A549 (cell line): ENCODE measurements around the gene PRRT3. TPM values are rescaled to one million over a fixed set of nuclear protein-coding genes. Genes with fewer than 3 reads are reported as not detected.

ENCODE experiments used
- ATAC-seq, 2 experiments: fragments of 200-7000 bp in 1 of 2; fragments of >200 bp in 1 of 2; cut with Nextera tagmentation in 1 of 2; cut with Tn5 transposase in 1 of 2; 3 replicates each; pipeline versions ENCODE4 v1.8.0 to v1.9.1; 2018 to 2020; ENCODE audit warnings: mild to moderate bottlenecking in 1 of 2, moderate library complexity in 1 of 2
- CTCF ChIA-PET: fragments of 300-600 bp; sonication (Branson Sonifier 250); formaldehyde crosslinking; extraction: SDS; loops from one replicate; lab custom pipeline; 2021; ENCODE audit warnings: antibody characterized with exemption, inconsistent platforms; lab: Yijun Ruan, JAX
- POLR2A ChIA-PET: fragments of 350-600 bp; formaldehyde crosslinking; extraction: SDS; loops from one replicate; lab custom pipeline; 2021; ENCODE audit warnings: antibody characterized with exemption, inconsistent platforms; lab: Yijun Ruan, JAX
- DNase-seq, 2 experiments: peaks; one replicate each; pipeline versions ENCODE4 v3.0.0 to v3.0.0-alpha.2; 2011 to 2016; ENCODE audit warnings: low read depth in 1 of 2, low spot score in 1 of 2
- FAIRE-seq: peaks from 2 replicates; lab custom pipeline; 2011; peaks lifted over from hg19 to GRCh38; lab: Jason Lieb, UNC
- H3K27ac ChIP-seq, 2 experiments: fragments of >200 bp; sonication (Bioruptor Twin); formaldehyde crosslinking; 3 replicates each; pipeline ENCODE4 v1.5.1; 2016 to 2017
- H3K4me1 ChIP-seq: fragments of >200 bp; sonication (Bioruptor Twin); formaldehyde crosslinking; 3 replicates; pipeline ENCODE4 v1.6.1; 2016
- H3K4me2 ChIP-seq: fragments of >200 bp; sonication (Bioruptor Twin); formaldehyde crosslinking; 3 replicates; pipeline ENCODE4 v1.6.1; 2016
- H3K4me3 ChIP-seq: fragments of >200 bp; sonication (Bioruptor Twin); formaldehyde crosslinking; 3 replicates; pipeline ENCODE4 v1.5.1; 2016
- H3K9me3 ChIP-seq: fragments of >200 bp; sonication (Bioruptor Twin); formaldehyde crosslinking; 3 replicates; pipeline ENCODE4 v1.6.1; 2016
- BHLHE40 ChIP-seq: IDR thresholded peaks from 2 replicates; pipeline ENCODE4 v1.6.1; 2012; ENCODE audit warnings: low read depth, low read length, inconsistent platforms
- CEBPB ChIP-seq, 2 experiments: fragments of >200 bp in 1 of 2; sonication (Bioruptor Twin) in 1 of 2; formaldehyde crosslinking in 1 of 2; IDR thresholded peaks; 2 replicates each; pipeline ENCODE4 v1.6.1; 2012 to 2016
- CHD2 ChIP-seq: fragments of 150-350 bp; IDR thresholded peaks from 2 replicates; pipeline ENCODE4 v1.6.1; 2014; ENCODE audit warnings: low read length; ENCODE audit not compliant: partially characterized antibody
- ELK1 ChIP-seq: fragments of 150-350 bp; IDR thresholded peaks from 2 replicates; pipeline ENCODE4 v1.6.1; 2014; ENCODE audit warnings: low read depth, mild to moderate bottlenecking, low read length
- EP300 ChIP-seq, 2 experiments: fragments of >200 bp; sonication (Bioruptor Twin); formaldehyde crosslinking; IDR thresholded peaks; 2 replicates in 1 of 2; 3 replicates in 1 of 2; pipeline ENCODE4 v1.6.1; 2016 to 2017
- FOSL2 ChIP-seq, 2 experiments: fragments of 450-650 bp in 1 of 2; fragments of >200 bp in 1 of 2; sonication (Bioruptor Twin) in 1 of 2; formaldehyde crosslinking; IDR thresholded peaks; 2 replicates each; pipeline versions ENCODE4 v1.5.0 to v1.6.1; 2016 to 2020; ENCODE audit warnings: mild to moderate bottlenecking in 1 of 2, moderate library complexity in 1 of 2
- FOXS1 ChIP-seq: fragments of 250-450 bp; sonication (Bioruptor Pico); IDR thresholded peaks from 2 replicates; pipeline ENCODE4 v1.5.0; 2020; ENCODE audit warnings: mild to moderate bottlenecking, moderate library complexity
- HMGXB4 ChIP-seq: fragments of 250-450 bp; sonication (Bioruptor Pico); IDR thresholded peaks from 2 replicates; pipeline ENCODE4 v1.5.0; 2021; ENCODE audit warnings: mild to moderate bottlenecking, moderate library complexity, borderline replicate concordance
- JUN ChIP-seq, 2 experiments: fragments of >200 bp; sonication (Bioruptor Twin); formaldehyde crosslinking; IDR thresholded peaks; 2 replicates in 1 of 2; 3 replicates in 1 of 2; pipeline ENCODE4 v1.6.1; 2016 to 2017
- KDM1A ChIP-seq: fragments of 200-600 bp; sonication (generic); IDR thresholded peaks from 2 replicates; pipeline ENCODE4 v1.6.1; 2016; ENCODE audit warnings: low read depth, mild to moderate bottlenecking
- NFE2L2 ChIP-seq: fragments of 150-350 bp; conservative IDR thresholded peaks from 2 replicates; pipeline ENCODE4 v1.6.1; 2014; ENCODE audit warnings: low read length
- NPAS2 ChIP-seq: fragments of 250-450 bp; sonication (Bioruptor Pico); IDR thresholded peaks from 2 replicates; pipeline ENCODE4 v1.8.0; 2022; ENCODE audit warnings: mild to moderate bottlenecking, moderate library complexity, borderline replicate concordance
- NR3C1 ChIP-seq: fragments of >200 bp; sonication (Bioruptor Twin); formaldehyde crosslinking; IDR thresholded peaks from 3 replicates; pipeline ENCODE4 v1.6.1; 2017
- RAD21 ChIP-seq, 2 experiments: fragments of >200 bp in 1 of 2; sonication (Bioruptor Twin) in 1 of 2; formaldehyde crosslinking in 1 of 2; IDR thresholded peaks in 1 of 2; conservative IDR thresholded peaks in 1 of 2; 2 replicates in 1 of 2; 3 replicates in 1 of 2; pipeline ENCODE4 v1.6.1; 2012 to 2018; ENCODE audit warnings: inconsistent platforms in 1 of 2
- RCOR1 ChIP-seq: fragments of 150-350 bp; IDR thresholded peaks from 2 replicates; pipeline ENCODE4 v1.6.1; 2014; ENCODE audit warnings: antibody characterized with exemption, low read length, low read depth
- RFX5 ChIP-seq: fragments of 450-650 bp; IDR thresholded peaks from 2 replicates; pipeline ENCODE4 v1.7.1; 2014; ENCODE audit warnings: antibody characterized with exemption, mild to moderate bottlenecking, moderate library complexity
- SMC3 ChIP-seq: fragments of >200 bp; sonication (Bioruptor Twin); formaldehyde crosslinking; IDR thresholded peaks from 3 replicates; pipeline ENCODE4 v1.6.1; 2018; ENCODE audit warnings: inconsistent platforms
- SREBF2 ChIP-seq: fragments of 450-650 bp; IDR thresholded peaks from 2 replicates; pipeline ENCODE4 v1.6.1; 2014; ENCODE audit warnings: mild to moderate bottlenecking, moderate library complexity
- TFCP2L1 ChIP-seq: fragments of 250-450 bp; sonication (Bioruptor Pico); IDR thresholded peaks from 2 replicates; pipeline ENCODE4 v1.5.0; 2021; ENCODE audit warnings: mild to moderate bottlenecking
- ZFP36 ChIP-seq: fragments of 450-650 bp; IDR thresholded peaks from 2 replicates; pipeline ENCODE4 v1.6.1; 2014; ENCODE audit warnings: borderline replicate concordance; ENCODE audit not compliant: partially characterized antibody
- WGBS: methylation state at CpG from one replicate; pipeline ENCODE4 v1.1.6; 2017; ENCODE audit errors: missing lambda C conversion rate; 5-methylcytosine and 5-hydroxymethylcytosine counted together
- polyA plus RNA-seq, 4 experiments: library from polyadenylated mRNA; depleted of rRNA in 3 of 4; stranded (reverse); fragments of >200 nt; fragmentation: RNase III in 1 of 4; extraction: RNeasy Plus Mini Kit Qiagen cat#74134 plus additional on column Dnase treatment in 1 of 4; gene quantifications; 2 replicates in 3 of 4; 3 replicates in 1 of 4; pipeline ENCODE4 v1.2.3, GENCODE V29; 2011 to 2017
- TF ChIP-seq, protein P1 (sequence below): IDR thresholded peaks from 2 replicates; pipeline ENCODE4 v1.6.1; 2012; ENCODE audit warnings: low read depth, borderline replicate concordance
- TF ChIP-seq, protein P2 (sequence below): fragments of 450-650 bp; IDR thresholded peaks from 2 replicates; pipeline ENCODE4 v1.6.1; 2014; ENCODE audit warnings: antibody characterized with exemption
- TF ChIP-seq, protein P3 (sequence below): fragments of 200-600 bp; sonication (generic); IDR thresholded peaks from 2 replicates; pipeline ENCODE4 v1.6.1; 2016; ENCODE audit warnings: antibody characterized with exemption, mild to moderate bottlenecking, moderate library complexity
- TF ChIP-seq, protein P4 (sequence below): fragments of 250-450 bp; sonication (Bioruptor Pico); IDR thresholded peaks from 2 replicates; pipeline ENCODE4 v1.5.0; 2020; ENCODE audit warnings: low read depth, mild to moderate bottlenecking, moderate library complexity

PRRT3 gene
- polyA plus RNA-seq, 2 of the 4 experiments (the other 2 are of a cell fraction), result 0.53 to 1.1 TPM

- ChIA-PET POLR2A (no interaction called here), CTCF (interaction anchor here (0.6 to 5.2 kb wide), 5 partner anchors 17 to 294 kb away, joined by 3 to 146 read pairs (median 3); partner anchors contain the start of gene CRELD1)
- Histone ChIP-seq H3K9me3 (no peaks in the 10 kb centered on the region), H3K4me1 (peaks cover 15% of the 10 kb centered on the region; the same call in 2 of the 3 replicates), H3K27ac (no peak overlapping the region), H3K4me3 (no peak overlapping the region), H3K4me2 (no peak overlapping the region)
- TF ChIP-seq TFCP2L1 (CRISPR knock-in tag) (no peak), CHD2 (no peak), RAD21 (conservative IDR thresholded peaks at IDR 0.05 in 1 of 2, IDR thresholded peaks at IDR 0.05 in 1 of 2) (no peak), RCOR1 (no peak)
- TF ChIP-seq, protein P1, sequence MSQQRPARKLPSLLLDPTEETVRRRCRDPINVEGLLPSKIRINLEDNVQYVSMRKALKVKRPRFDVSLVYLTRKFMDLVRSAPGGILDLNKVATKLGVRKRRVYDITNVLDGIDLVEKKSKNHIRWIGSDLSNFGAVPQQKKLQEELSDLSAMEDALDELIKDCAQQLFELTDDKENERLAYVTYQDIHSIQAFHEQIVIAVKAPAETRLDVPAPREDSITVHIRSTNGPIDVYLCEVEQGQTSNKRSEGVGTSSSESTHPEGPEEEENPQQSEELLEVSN, result no peak
- no peak for DNase-seq
- ATAC-seq, result no peak
- FAIRE-seq, result no peak
- WGBS, result 83% methylated on average over 8 of the region's 9 CpGs
Measured at GRCh38 chr3:9949626-9950025, 2.6 kb downstream of the PRRT3 start.

DNA sequence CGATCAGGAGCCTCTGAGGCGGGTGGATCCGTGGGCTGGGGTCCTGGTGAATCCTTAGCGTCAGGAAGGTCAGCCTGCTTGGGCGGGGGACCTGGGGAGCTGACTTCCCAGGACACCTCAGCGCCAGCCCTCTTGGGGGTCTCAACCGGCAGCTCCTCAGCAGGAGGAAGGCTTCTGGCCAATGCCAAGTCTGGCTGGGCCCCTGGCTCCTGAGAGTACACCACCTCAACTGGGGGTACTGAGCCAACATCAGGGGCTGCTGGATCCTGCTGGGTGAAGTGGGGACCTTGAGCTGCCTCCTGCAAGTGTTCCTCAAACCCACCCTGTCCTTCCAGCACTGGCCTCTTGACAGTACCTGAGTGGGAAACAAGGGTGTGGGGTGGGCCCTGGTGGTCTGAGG, 3.1 kb downstream of the PRRT3 start:
- TF ChIP-seq NR3C1, result no peak
- no peak for TF ChIP-seq HMGXB4 (CRISPR knock-in tag)
- TF ChIP-seq, protein P2, sequence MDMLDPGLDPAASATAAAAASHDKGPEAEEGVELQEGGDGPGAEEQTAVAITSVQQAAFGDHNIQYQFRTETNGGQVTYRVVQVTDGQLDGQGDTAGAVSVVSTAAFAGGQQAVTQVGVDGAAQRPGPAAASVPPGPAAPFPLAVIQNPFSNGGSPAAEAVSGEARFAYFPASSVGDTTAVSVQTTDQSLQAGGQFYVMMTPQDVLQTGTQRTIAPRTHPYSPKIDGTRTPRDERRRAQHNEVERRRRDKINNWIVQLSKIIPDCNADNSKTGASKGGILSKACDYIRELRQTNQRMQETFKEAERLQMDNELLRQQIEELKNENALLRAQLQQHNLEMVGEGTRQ, result no peak
- no peak for TF ChIP-seq RFX5
- no peak for TF ChIP-seq NPAS2
- no peak for TF ChIP-seq BHLHE40
- TF ChIP-seq KDM1A, result no peak
- TF ChIP-seq SMC3, result no peak
- TF ChIP-seq SREBF2, result no peak
- TF ChIP-seq ZFP36, result no peak
- no peak for TF ChIP-seq RCOR1
- TF ChIP-seq NFE2L2, result no peak
- TF ChIP-seq CEBPB (IDR thresholded peaks at IDR 0.05), result no peak
- TF ChIP-seq ELK1, result no peak
- TF ChIP-seq, protein P3, sequence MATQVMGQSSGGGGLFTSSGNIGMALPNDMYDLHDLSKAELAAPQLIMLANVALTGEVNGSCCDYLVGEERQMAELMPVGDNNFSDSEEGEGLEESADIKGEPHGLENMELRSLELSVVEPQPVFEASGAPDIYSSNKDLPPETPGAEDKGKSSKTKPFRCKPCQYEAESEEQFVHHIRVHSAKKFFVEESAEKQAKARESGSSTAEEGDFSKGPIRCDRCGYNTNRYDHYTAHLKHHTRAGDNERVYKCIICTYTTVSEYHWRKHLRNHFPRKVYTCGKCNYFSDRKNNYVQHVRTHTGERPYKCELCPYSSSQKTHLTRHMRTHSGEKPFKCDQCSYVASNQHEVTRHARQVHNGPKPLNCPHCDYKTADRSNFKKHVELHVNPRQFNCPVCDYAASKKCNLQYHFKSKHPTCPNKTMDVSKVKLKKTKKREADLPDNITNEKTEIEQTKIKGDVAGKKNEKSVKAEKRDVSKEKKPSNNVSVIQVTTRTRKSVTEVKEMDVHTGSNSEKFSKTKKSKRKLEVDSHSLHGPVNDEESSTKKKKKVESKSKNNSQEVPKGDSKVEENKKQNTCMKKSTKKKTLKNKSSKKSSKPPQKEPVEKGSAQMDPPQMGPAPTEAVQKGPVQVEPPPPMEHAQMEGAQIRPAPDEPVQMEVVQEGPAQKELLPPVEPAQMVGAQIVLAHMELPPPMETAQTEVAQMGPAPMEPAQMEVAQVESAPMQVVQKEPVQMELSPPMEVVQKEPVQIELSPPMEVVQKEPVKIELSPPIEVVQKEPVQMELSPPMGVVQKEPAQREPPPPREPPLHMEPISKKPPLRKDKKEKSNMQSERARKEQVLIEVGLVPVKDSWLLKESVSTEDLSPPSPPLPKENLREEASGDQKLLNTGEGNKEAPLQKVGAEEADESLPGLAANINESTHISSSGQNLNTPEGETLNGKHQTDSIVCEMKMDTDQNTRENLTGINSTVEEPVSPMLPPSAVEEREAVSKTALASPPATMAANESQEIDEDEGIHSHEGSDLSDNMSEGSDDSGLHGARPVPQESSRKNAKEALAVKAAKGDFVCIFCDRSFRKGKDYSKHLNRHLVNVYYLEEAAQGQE, result no peak
- TF ChIP-seq JUN (IDR thresholded peaks at IDR 0.05), result no peak
- TF ChIP-seq, protein P4, sequence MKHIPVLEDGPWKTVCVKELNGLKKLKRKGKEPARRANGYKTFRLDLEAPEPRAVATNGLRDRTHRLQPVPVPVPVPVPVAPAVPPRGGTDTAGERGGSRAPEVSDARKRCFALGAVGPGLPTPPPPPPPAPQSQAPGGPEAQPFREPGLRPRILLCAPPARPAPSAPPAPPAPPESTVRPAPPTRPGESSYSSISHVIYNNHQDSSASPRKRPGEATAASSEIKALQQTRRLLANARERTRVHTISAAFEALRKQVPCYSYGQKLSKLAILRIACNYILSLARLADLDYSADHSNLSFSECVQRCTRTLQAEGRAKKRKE (CRISPR knock-in tag), result no peak
- no peak for TF ChIP-seq FOSL2 (IDR thresholded peaks at IDR 0.05)
- no peak for TF ChIP-seq FOSL2 (CRISPR knock-in tag; IDR thresholded peaks at IDR 0.05)
- TF ChIP-seq EP300 (IDR thresholded peaks at IDR 0.05), result no peak
- no peak for TF ChIP-seq FOXS1
- WGBS, result 90% methylated on average over 6 of the region's 7 CpGs
- H3K4me2 ChIP-seq, result no peak overlapping the region
- H3K4me3 ChIP-seq, result no peak overlapping the region
- no peaks in the 10 kb centered on the region for H3K9me3 ChIP-seq
- no peak overlapping the region for H3K27ac ChIP-seq
- DNase-seq (no peak), ATAC-seq (no peak), FAIRE-seq (no peak)
- CTCF ChIA-PET, result interaction anchor here (0.7 to 5.2 kb wide), 5 partner anchors 17 to 215 kb away, joined by 3 to 146 read pairs (median 3); partner anchors contain the start of gene CRELD1
- H3K4me1 ChIP-seq, result peaks cover 15% of the 10 kb centered on the region; the same call in 2 of the 3 replicates
- POLR2A ChIA-PET, result no interaction called here
